Body of pancreas (tissue), 4 donors: ENCODE data around the gene SPOCK2.

ENCODE experiments used
- CTCF ChIP-seq, 7 experiments: fragments of 450-650 bp in 4 of 7; fragments of 200-600 bp in 3 of 7; sonication (generic) in 3 of 7; IDR thresholded peaks; one replicate each; pipeline ENCODE4 v1.5.1; 2016 to 2019; ENCODE audit warnings: antibody characterized with exemption in 7 of 7
- POLR2A ChIP-seq, 3 donors: fragments of 450-650 bp; IDR thresholded peaks; one replicate each; pipeline ENCODE4 v1.6.1; 2016; ENCODE audit warnings: antibody characterized with exemption in 3 of 3, mild to moderate bottlenecking in 2 of 3

- TF ChIP-seq CTCF (IDR thresholded peaks at IDR 0.05) (no peak), POLR2A (IDR thresholded peaks at IDR 0.05) (no peak)
These were observed 33.9 kb upstream of the SPOCK2 start for GRCh38 chr10:72122221-72122620.
